Measurements from ENCODE around the gene ATRX.
"Not testable (repeated sequence)": the region's sequence is repeated elsewhere in the genome, so short reads cannot be mapped to it uniquely, and the experiment has no call there.

The ATRX gene, protein sequence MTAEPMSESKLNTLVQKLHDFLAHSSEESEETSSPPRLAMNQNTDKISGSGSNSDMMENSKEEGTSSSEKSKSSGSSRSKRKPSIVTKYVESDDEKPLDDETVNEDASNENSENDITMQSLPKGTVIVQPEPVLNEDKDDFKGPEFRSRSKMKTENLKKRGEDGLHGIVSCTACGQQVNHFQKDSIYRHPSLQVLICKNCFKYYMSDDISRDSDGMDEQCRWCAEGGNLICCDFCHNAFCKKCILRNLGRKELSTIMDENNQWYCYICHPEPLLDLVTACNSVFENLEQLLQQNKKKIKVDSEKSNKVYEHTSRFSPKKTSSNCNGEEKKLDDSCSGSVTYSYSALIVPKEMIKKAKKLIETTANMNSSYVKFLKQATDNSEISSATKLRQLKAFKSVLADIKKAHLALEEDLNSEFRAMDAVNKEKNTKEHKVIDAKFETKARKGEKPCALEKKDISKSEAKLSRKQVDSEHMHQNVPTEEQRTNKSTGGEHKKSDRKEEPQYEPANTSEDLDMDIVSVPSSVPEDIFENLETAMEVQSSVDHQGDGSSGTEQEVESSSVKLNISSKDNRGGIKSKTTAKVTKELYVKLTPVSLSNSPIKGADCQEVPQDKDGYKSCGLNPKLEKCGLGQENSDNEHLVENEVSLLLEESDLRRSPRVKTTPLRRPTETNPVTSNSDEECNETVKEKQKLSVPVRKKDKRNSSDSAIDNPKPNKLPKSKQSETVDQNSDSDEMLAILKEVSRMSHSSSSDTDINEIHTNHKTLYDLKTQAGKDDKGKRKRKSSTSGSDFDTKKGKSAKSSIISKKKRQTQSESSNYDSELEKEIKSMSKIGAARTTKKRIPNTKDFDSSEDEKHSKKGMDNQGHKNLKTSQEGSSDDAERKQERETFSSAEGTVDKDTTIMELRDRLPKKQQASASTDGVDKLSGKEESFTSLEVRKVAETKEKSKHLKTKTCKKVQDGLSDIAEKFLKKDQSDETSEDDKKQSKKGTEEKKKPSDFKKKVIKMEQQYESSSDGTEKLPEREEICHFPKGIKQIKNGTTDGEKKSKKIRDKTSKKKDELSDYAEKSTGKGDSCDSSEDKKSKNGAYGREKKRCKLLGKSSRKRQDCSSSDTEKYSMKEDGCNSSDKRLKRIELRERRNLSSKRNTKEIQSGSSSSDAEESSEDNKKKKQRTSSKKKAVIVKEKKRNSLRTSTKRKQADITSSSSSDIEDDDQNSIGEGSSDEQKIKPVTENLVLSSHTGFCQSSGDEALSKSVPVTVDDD (N-terminal part only)

DNA sequence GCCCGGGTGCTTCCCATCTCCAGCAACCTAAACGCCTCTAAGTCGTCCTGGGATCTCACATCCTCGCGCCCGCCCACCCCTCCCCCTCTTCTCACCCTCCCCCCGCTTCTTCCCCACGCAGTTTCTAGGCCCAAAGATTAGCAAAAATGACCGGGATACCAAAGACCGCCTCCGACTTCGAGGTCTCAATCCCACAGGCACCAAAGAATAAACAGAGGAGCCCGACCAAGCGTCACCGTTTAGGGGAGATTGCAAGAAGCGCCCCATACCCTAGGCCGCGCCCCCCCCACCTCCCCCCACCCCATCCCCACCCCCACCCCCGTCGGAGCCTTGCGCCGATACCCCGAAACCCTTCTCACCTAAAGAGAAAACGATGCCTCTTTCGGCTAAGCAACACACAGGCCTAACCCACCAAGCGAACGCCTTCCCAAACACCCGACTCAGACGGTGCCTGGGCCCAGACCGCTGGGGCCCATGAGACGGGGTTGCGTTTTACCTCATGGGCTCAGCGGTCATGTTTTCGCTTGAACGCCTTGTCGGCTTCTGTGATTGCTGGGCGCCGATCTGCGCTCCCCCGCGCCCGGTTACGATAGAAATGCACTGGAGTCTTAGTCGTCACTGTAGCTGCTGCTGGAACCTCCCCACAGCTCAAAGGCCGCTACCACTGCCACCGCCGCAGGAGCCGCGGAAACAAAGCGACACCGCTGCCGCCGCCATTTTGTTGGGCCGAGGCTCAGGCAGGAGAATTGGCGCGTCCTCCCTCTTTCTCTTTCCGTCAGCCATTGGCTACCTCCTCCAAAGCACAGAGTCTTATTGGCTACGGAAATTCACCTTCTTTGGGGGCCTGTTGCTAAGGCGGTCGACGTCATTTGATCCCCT lies at the start of gene ATRX:
Gene ATRX, minus strand, starts transcription at position 731 of the 879 bp plus-strand sequence. Its CDS starts 215 bp downstream, at position 516.
- peak; percentile 72 for DNase-seq

DNA sequence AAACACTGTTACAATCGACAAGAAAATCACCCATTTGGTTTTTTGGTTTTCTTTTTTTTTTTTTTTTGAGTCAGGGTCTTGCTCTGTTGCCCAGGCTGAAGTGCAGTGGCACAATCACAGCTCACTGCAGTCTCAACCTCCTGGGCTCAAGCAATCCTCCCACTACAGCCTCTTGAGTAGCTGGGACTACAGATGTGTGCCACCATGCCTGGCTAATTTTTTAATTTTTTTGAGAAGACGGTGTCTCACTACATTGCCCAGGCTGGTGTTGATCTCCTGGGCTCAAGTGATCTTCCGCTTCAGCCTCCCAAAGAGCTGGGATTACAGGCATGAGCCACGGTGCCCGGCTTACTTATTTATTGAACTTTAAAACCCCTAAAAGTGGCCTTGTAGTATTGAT lies 45.5 kb upstream of the ATRX start:
- not testable (repeated sequence) for DNase-seq

DNA sequence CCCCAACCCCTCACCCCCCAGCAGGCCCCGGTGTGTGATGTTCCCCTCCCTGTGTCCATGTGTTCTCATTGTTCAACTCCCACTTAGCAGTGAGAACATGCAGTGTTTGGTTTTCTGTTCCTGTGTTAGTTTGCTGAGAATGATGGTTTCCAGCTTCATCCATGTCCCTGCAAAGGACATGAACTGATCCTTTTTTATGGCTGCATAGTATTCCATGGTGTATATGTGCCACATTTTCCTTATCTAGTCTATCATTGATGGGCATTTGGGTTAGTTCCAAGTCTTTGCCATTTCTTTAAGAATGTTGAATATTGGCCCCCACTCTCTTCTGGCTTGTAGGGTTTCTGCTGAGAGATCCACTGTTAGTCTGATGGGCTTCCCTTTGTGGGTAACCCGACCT lies 36.0 kb upstream of the ATRX start:
- DNase-seq, result not testable (repeated sequence)

DNA sequence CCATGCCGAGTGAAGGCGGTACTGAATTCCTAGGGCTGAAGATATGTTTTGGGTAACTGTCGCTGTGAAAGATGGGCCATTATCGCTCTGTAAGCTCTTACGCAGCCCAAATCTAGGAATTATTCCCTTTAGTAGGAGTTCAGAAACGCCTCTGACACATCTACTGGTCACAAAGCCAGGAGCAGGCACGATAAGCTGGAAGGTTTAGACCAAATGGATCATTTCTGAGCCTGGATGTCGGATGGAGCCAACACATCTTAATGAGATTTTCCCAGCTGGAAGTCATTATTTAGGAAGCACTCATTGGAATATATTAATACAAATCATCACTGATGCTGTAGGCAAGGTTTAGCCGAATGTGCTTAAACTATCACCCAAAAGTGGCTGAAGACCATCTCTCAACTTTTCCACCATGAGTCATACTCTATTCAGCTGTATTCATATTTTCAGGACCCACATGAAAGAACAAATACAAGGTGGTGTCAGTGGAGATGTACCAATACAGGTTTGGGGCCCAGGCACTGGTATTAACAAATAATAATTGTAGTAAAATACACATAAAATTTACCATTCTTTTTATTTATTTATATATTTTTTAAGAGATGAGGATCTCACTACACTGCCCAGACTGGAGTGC lies 34.2 kb upstream of the ATRX start:
- no peak for DNase-seq

DNA sequence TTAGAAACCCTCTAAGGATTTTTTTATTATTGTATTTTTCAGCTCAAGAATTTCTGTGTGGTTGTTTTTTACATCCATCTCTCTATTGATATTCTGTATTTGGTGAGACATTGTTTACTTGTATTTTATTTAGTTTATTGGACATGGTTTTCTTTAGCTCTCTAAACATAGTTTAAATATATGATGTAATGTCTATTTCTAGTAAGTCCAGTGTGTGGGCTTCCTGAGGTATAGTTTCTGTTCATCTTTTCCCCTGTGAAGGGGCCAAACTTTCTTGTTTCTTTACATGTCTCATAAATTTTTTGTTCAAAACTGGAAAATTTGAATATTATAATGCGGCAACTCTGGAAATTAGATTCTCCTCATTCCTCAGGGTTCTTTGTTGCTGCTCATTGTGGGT lies 28.2 kb upstream of the ATRX start:
- no peak for DNase-seq

DNA sequence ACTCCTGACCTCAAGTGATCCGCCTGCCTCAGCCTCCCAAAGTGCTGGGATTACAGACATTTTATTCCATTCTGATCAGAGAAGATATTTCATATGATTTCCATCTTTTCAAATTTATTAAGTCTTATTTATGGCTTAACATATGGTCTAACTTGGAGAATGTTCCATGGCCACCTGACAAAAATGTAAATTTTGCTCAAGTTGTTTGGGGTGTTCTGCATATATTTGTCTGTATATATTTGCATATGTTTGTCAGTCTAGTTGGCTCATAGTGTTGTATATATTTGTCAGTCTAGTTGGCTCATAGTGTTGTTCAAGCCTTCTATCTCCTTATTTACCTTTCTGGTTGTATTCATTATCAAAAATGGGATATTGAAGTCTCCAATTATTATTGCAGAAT lies 16.2 kb upstream of the ATRX start:
- DNase-seq, result no peak

DNA sequence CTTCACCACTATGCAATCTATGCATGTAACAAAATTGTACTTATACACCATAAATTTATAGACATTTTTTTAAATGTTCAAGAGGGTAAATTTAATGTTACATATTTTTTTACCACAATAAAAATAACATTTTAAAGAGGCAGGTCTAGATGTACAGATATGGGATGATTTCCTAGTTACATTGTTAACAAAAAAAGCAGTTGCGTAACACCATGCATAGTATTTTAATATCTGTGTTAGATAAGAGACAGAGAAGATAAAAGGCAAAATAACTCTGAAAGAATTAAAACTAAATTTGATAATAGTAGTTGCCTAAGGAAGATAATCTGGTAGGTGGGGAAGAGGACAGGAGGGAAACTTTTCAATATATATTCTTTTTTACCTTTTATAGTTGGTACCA lies 9.1 kb upstream of the ATRX start:
- no peak for DNase-seq

DNA sequence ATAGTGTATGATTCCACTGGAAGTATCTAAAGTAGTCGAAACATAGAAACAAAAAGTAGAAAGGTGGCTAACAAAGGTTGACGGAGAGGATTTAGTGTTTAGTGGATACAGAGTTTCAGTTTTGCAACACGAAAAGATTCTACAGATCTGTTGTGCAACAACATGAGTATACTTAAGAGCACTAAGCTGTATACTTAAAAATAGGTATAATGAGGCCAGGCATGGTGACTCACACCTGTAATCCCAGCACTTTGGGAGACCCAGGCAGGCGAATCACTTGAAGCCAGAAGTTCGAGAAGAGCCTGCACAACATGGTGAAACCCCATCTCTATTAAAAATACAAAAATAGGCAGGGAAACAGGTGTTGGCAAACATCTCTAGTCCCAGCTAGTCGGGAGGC lies 7.9 kb upstream of the ATRX start:
- DNase-seq, result no peak

DNA sequence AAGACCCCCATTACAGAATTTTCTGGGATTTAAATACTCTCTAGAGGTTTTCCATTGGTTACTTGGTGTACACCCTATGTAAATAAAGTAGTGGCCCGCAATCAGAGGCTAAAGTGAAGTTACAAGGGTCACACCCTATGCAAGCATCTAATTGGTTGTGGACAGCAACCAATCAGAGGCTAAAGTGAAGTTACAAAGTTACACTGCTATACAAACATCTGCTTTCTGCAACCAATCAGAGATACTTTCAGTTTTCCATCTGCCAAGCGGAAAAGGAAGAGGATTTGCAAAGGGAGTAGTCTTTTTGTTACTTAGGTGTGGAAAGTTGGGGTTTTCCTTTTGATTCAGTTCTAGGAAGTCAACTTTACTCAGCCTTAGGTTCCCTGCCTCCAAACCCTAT lies 2.0 kb upstream of the ATRX start:
- DNase-seq, result no peak

DNA sequence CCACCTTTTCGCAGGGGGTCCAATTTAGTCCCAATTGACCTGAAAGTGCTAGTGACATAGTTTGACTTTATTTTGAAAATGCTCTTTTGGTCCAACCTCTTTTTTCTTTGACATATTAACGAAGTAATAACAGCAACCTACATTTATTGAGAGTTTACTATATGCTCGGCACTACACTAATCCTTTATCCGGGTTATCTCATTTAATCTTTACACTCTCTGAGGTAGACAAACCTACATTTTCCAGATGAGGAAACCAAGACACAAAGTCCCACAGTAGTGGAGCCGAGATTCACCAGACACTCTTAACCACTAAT lies 307 bp upstream of the ATRX start:
- DNase-seq, result no peak

DNA sequence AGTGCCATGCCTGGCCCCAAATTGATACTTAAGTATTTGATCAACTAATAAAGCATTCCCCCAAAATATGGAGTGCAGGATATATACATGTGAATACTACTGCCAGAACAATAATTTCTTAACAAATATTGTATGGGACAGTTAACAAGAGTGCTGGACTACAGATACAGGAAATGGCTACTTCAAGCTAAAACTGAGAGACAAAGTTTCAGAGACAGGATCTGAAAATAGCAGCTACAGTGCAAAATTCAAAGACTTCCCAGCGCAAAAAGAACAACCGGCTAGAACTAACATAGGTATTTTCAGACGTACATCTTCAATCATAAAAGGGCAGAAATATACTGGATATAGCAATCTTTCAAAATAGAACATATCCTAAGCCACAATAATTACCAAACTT lies 6.3 kb downstream of the ATRX start:
- DNase-seq, result no peak

DNA sequence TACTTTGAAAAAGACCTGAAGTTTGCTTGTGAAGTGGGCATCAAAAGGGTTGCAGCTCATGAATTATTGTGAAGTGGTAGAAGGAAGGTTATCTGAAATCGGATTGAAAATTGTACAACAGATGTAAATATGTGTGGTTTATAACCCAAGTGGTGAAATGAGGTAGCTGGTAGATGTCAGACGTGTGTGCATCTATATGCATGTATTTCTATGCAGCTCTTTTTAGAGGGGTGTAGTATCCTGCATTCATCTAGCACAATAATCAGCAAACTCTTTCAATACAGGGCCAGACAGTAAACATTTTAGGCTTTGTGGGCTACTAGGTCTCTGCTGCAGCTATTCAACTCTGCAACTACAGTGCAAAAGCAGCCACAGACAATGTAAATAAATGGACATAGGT lies 9.4 kb downstream of the ATRX start:
- DNase-seq, result no peak

DNA sequence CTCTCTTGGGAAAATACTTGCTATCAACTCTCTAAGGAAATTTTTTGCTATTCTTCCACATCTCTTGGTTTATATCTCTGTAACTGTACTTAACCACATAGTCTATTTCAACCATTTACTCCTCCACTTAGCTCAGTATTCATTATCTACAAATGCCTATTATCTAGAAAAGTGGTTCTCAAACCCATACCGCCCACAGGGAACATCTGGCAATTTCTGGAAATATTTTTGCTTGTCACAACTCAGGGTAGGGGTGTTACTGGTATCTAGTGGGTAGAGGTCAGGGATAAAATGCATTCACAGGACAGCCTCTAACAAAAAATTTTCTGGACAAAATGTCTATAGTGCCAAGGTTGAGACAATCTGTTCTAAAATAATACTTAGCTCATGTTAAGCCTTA lies 14.4 kb downstream of the ATRX start:
- DNase-seq, result no peak

DNA sequence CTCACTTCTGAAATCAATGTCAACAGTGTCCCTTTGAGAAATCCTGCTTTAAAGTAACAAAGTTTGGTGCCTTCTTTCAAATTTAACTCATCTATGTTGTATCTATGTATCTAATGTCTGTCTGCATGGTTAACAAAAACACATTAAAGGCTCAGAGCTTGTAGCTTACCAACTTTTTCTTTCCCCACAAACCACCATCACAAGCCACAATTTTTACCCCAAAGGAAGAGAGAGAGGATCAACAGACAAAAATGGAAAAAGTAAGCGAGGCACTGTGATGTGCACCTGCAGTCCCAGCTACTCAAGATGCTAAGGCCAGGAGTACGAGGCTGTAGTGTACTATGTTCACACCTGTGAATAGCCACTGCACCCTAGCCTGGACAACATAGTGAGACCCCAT lies 17.2 kb downstream of the ATRX start:
- no peak for DNase-seq

DNA sequence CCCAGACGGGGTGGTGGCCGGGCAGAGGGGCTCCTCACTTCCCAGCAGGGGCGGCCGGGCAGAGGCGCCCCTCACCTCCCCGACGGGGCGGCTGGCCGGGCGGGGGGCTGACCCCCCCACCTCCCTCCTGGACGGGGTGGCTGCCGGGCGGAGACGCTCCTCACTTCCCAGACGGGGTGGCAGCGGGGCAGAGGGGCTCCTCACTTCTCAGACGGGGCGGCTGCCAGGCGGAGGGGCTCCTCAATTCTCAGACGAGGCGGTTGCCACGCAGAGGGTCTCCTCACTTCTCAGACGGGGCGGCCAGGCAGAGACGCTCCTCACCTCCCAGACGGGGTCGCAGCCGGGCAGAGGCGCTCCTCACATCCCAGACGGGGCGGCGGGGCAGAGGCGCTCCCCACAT lies 19.8 kb downstream of the ATRX start:
- not testable (repeated sequence) for DNase-seq

DNA sequence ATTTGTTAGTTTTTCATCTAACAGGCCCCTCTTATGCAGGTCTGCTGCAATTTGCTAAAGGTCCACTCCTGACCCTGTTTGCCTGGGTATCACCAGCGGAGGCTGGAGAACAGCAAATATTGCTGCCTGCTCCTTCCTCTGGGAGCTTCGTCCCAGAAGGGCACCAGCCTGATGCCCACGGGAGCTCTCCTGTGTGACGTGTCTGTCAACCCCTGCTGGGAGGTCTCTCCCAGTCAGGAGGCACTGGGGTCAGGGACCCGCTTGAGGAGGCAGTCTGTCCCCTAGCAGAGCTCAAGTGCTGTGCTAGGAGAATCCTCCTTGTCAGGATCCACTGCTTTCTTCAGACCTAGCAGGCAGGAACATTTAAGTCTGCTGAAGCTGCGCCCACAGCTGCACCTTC lies 30.5 kb downstream of the ATRX start:
- DNase-seq, result no peak

DNA sequence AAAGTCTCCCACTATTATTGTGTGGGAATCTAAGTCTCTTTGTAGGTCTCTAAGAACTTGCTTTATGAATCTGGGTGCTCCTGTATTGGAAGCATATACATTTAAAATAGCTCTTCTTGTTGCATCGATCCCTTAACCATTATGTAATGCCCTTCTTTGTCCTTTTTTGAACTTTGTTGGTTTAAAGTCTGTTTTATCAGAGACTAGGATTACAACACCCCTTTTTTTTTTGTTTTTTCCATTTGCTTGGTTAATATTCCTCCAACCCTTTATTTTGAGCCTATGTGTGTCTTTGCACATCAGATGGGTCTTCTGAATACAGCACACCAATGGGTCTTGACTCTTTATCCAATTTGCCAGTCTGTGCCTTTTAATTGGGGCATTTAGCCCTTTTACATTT lies 32.1 kb downstream of the ATRX start:
- not testable (repeated sequence) for DNase-seq

DNA sequence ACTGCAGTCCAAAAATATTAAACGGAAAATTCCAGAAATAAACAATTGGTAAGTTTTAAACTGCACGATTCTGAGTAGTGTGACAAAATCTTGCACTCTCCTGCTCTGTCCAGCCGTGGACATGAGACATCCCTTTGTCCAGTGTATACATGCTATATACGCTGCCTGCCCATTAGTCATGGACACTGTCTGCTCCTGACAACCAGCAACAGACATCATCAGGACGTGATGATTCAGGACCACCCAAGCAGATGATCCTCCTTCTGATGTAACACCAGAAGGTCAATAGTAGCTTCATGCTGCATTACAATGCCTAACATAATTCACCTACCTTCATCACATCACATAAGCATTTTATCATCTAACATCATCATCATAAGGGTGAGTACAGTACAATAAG lies 36.3 kb downstream of the ATRX start:
- no peak for DNase-seq

DNA sequence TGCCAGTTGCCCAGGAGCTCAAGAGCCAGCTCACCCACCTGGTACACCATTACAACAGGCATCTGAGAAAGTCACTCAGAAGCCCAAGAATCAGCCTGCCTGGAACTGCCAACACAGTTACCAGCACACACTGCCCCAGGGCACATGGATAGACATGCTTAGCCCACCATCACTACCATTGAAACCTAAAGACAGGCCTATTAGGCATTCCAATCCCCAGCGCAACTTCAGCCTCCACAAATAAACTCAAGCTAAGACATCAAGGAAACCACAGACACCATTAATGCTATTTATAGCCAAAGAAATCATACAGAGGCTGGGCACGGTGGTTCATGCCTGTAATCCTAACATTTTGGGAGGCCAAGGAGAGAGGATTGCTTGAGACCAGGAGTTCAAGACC lies 42.3 kb downstream of the ATRX start:
- DNase-seq, result no peak

DNA sequence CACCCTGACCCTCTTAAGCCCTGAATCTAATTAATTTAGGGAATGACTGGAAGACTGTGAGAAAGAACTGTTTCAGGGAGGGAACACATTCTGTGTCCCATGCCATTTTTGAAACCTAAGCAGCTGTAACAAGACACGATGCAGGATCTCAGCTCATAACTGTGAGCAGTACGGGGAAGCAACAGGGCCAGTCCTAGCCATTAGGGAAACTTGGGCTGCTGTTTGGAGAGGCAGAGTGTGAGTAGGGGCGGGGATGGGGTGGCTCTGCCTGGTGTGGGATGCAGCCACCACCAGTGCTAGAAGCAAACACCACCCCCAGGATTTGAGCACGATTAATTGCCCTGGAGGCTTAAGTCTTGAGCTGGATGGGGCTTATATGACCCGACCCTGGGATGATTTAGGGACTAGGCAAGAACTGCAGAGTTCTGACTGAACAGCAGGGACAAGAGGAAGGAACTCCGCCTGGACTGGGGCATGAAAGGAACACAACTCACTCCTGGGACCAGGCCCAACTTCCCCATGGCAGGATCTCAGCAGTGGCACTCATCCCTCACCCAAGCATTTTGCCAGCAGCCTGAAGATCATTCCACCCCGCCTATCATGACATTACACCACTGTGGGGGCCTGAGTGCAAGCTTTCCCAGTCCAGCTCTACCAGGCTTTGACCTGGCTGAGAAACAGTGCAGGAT lies 43.1 kb downstream of the ATRX start:
- no peak for DNase-seq

DNA sequence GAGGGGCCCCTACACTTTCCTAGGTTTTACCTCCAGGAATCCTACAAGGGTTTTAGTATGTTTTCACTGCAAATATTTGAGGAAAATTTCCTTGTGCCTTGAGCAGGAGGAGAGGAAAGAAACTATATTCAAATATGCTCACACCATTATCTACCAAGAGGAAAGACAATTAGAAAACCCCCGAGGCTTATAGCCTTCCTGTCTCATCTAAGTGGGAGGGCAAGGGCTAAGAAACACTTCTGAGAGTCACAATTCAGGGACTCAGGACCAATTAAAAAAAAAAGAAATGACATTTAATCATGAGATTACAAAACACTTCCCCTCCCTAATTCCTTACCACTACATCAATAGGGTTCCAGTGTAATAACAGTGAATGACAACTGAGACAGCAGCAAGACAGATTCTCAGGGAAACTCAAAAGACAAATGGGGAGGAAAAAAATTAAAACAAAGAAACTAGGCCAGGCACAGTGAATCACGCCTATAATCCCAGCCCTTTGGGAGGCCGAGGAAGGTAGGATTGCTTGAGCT lies 45.6 kb downstream of the ATRX start:
- DNase-seq, result no peak
